ENCODE measurements around the gene PPP1CA. TPM values are rescaled to one million over a fixed set of nuclear protein-coding genes. Genes with fewer than 3 reads are reported as not detected.

The PPP1CA gene
- polyA plus RNA-seq, 1 donor (not counting 4 experiments of a cell fraction or from before 2014, with no cell fraction given) = 122 TPM

- no peak for TF ChIP-seq EZH2 (IDR thresholded peaks at IDR 0.05; ENCODE audit: low read length)
- TF ChIP-seq CTCF (optimal IDR thresholded peaks at IDR 0.05 in 1 of 3, IDR thresholded peaks at IDR 0.05 in 1 of 3, conservative IDR thresholded peaks at IDR 0.05 in 1 of 3; ENCODE audit: extremely low read depth in 1 of 3, insufficient read depth in 2 of 3, low read length in 3 of 3) = no peak
- no peak for FAIRE-seq
- H3K36me3 ChIP-seq (ENCODE audit: control insufficient read depth in 2 of 2, extremely low read depth in 1 of 2, insufficient read depth in 2 of 2, low read length in 2 of 2) = peaks cover 23 to 32% of the 10 kb centered on the region in 2 experiments
- H3K4me1 ChIP-seq (ENCODE audit: control insufficient read depth, extremely low read depth, insufficient read depth, low read length) = peaks cover 11% of the 10 kb centered on the region
- H3K27me3 ChIP-seq (ENCODE audit: control insufficient read depth, extremely low read depth, insufficient read depth, low read length) = no peaks in the 10 kb centered on the region
- dilution Hi-C loops (cut with MboI; ENCODE audit: extremely low pct_ligation_motif_present, low sequenced_read_pairs) = no loop called here
- H3K9ac ChIP-seq (ENCODE audit: control insufficient read depth, extremely low read depth, insufficient read depth, low read length) = no peak overlapping the region
- H4K20me1 ChIP-seq (ENCODE audit: control insufficient read depth, extremely low read depth, insufficient read depth, low read length) = no peaks in the 10 kb centered on the region
- DNase-seq (ENCODE audit: low read depth, low spot score) = no peak
- H3K9me1 ChIP-seq (ENCODE audit: control insufficient read depth, extremely low read depth, insufficient read depth, low read length) = no peaks in the 10 kb centered on the region
- no peaks in the 10 kb centered on the region for H3K9me3 ChIP-seq (ENCODE audit: control insufficient read depth, low read depth, low read length)
- no peak overlapping the region for H3K4me2 ChIP-seq (ENCODE audit: control insufficient read depth, extremely low read depth, insufficient read depth, low read depth, low read length)
- no peak overlapping the region for H2AFZ ChIP-seq (ENCODE audit: control insufficient read depth, low read length)
- H3K27ac ChIP-seq (ENCODE audit: control insufficient read depth, insufficient read depth, low read length) = no peak overlapping the region
- H3K4me3 ChIP-seq (ENCODE audit: control insufficient read depth in 2 of 3, extremely low read depth in 1 of 3, insufficient read depth in 2 of 3, low read depth in 1 of 3, low read length in 3 of 3) = no peak overlapping the region
- H3K79me2 ChIP-seq (ENCODE audit: control insufficient read depth, insufficient read depth, low read length) = peaks cover 13% of the 10 kb centered on the region
Measured at GRCh38 chr11:67393990-67394389, 7.7 kb downstream of the PPP1CA start.

GRCh38 chr11:67393437-67393836 lies 8.2 kb downstream of the PPP1CA start:
- Histone ChIP-seq H3K79me2 (ENCODE audit: control insufficient read depth, insufficient read depth, low read length) (peaks cover 10% of the 10 kb centered on the region), H3K9me1 (ENCODE audit: control insufficient read depth, extremely low read depth, insufficient read depth, low read length) (no peaks in the 10 kb centered on the region), H3K4me1 (ENCODE audit: control insufficient read depth, extremely low read depth, insufficient read depth, low read length) (peaks cover 11% of the 10 kb centered on the region), H2AFZ (ENCODE audit: control insufficient read depth, low read length) (no peak overlapping the region), H4K20me1 (ENCODE audit: control insufficient read depth, extremely low read depth, insufficient read depth, low read length) (no peaks in the 10 kb centered on the region), H3K4me3 (ENCODE audit: control insufficient read depth in 2 of 3, extremely low read depth in 1 of 3, insufficient read depth in 2 of 3, low read depth in 1 of 3, low read length in 3 of 3) (no peak overlapping the region), H3K27me3 (ENCODE audit: control insufficient read depth, extremely low read depth, insufficient read depth, low read length) (no peaks in the 10 kb centered on the region), H3K9me3 (ENCODE audit: control insufficient read depth, low read depth, low read length) (no peaks in the 10 kb centered on the region), H3K4me2 (ENCODE audit: control insufficient read depth, extremely low read depth, insufficient read depth, low read depth, low read length) (no peak overlapping the region), H3K36me3 (ENCODE audit: control insufficient read depth in 2 of 2, extremely low read depth in 1 of 2, insufficient read depth in 2 of 2, low read length in 2 of 2) (peaks cover 18 to 26% of the 10 kb centered on the region in 2 experiments), H3K9ac (ENCODE audit: control insufficient read depth, extremely low read depth, insufficient read depth, low read length) (no peak overlapping the region), H3K27ac (ENCODE audit: control insufficient read depth, insufficient read depth, low read length) (no peak overlapping the region)
- dilution Hi-C loops (cut with MboI; ENCODE audit: extremely low pct_ligation_motif_present, low sequenced_read_pairs) = no loop called here
- no peak for TF ChIP-seq EZH2 (IDR thresholded peaks at IDR 0.05; ENCODE audit: low read length)
- TF ChIP-seq CTCF (optimal IDR thresholded peaks at IDR 0.05 in 1 of 3, IDR thresholded peaks at IDR 0.05 in 1 of 3, conservative IDR thresholded peaks at IDR 0.05 in 1 of 3; ENCODE audit: extremely low read depth in 1 of 3, insufficient read depth in 2 of 3, low read length in 3 of 3) = no peak
- DNase-seq (ENCODE audit: low read depth, low spot score) = no peak
- FAIRE-seq = no peak

Measured in keratinocyte (primary cell).